K562 (cell line): ENCODE results near the gene EPS8. TPM values are rescaled to one million over a fixed set of nuclear protein-coding genes. Genes with fewer than 3 reads are reported as not detected.

Experiments
- ATAC-seq: fragments of 200-7000 bp; cut with Tn5 transposase; 3 replicates; pipeline ENCODE4 v1.9.1; 2020; ENCODE audit warnings: moderate library complexity
- BruUV-seq: library from RNA; stranded (reverse); fragments of 400-500 nt; replicated peaks from 2 replicates; lab custom pipeline; 2021; lab: Mats Ljungman, UMichigan
- CTCF ChIA-PET: fragments of 300-600 bp; formaldehyde crosslinking; extraction: SDS; loops from one replicate; lab custom pipeline; 2021; ENCODE audit warnings: low intra/inter-chr PET ratio; lab: Yijun Ruan, JAX
- POLR2A ChIA-PET: fragments of 300-600, 350-650 bp; sonication (Branson Sonifier 250); formaldehyde crosslinking; extraction: SDS; loops from one replicate; lab custom pipeline; 2021; ENCODE audit warnings: antibody characterized with exemption, inconsistent platforms; lab: Yijun Ruan, JAX
- DNase-seq, 4 experiments: peaks; one replicate each; pipeline versions ENCODE4 v3.0.0 to v3.0.0-alpha.2; 2011 to 2018; ENCODE audit warnings: low spot score in 3 of 4, mixed read lengths in 3 of 4; ENCODE audit errors: extremely low read depth in 1 of 4
- FAIRE-seq: peaks from 2 replicates; lab custom pipeline; 2011; peaks lifted over from hg19 to GRCh38; lab: Jason Lieb, UNC
- H2AFZ ChIP-seq: 2 replicates; pipeline ENCODE4 v1.6.0; 2011; ENCODE audit warnings: low read depth, low read length, control low read depth, inconsistent platforms
- H3K27ac ChIP-seq: fragments of 200-600 bp; 3 replicates; pipeline ENCODE4 v1.8.0; 2011; ENCODE audit warnings: low read depth, mild to moderate bottlenecking, control low read depth, inconsistent platforms, low read length, moderate library complexity, mixed read lengths; ENCODE audit errors: extremely low read depth
- H3K27me3 ChIP-seq, 2 experiments: fragments of 300-600 bp in 1 of 2; 2 replicates in 1 of 2; 3 replicates in 1 of 2; pipeline versions ENCODE4 v1.6.0 to v1.8.0; 2011; ENCODE audit warnings: inconsistent platforms in 2 of 2, low read length in 2 of 2, mild to moderate bottlenecking in 1 of 2, mixed read lengths in 1 of 2, moderate library complexity in 1 of 2; ENCODE audit not compliant: control insufficient read depth in 2 of 2, insufficient read depth in 2 of 2
- H3K36me3 ChIP-seq: fragments of 300-600 bp; 3 replicates; pipeline ENCODE4 v1.8.0; 2011; ENCODE audit warnings: mild to moderate bottlenecking, low read length, inconsistent platforms; ENCODE audit not compliant: control insufficient read depth, insufficient read depth
- H3K4me1 ChIP-seq, 2 experiments: fragments of 200-600 bp in 1 of 2; replicated peaks in 1 of 2; 2 replicates in 1 of 2; 3 replicates in 1 of 2; pipeline versions ENCODE4 v1.5.1 to v1.8.0; 2011; ENCODE audit warnings: inconsistent platforms in 2 of 2, low read length in 2 of 2, mild to moderate bottlenecking in 1 of 2, mixed read lengths in 1 of 2, moderate library complexity in 1 of 2; ENCODE audit not compliant: control insufficient read depth in 2 of 2, insufficient read depth in 2 of 2
- H3K4me2 ChIP-seq: 2 replicates; pipeline ENCODE4 v1.6.1; 2011; ENCODE audit warnings: low read length, control low read depth, inconsistent platforms, mixed read lengths; ENCODE audit not compliant: insufficient read depth
- H3K4me3 ChIP-seq: fragments of 200-600 bp; sonication (generic), shearing (Covaris generic); 2 replicates; pipeline ENCODE4 v1.5.1; 2016; ENCODE audit warnings: control low read depth, inconsistent platforms
- H3K79me2 ChIP-seq: fragments of 200-600 bp; 3 replicates; pipeline ENCODE4 v1.8.0; 2011; ENCODE audit warnings: low read length, inconsistent platforms; ENCODE audit not compliant: control insufficient read depth, insufficient read depth
- H3K9ac ChIP-seq, 2 experiments: 2 replicates each; pipeline versions ENCODE4 v1.6.0 to v1.6.1; 2011; ENCODE audit warnings: low read depth in 2 of 2, low read length in 2 of 2, control low read depth in 1 of 2, inconsistent platforms in 1 of 2, mild to moderate bottlenecking in 1 of 2, mixed read lengths in 1 of 2; ENCODE audit not compliant: insufficient read depth in 1 of 2
- H3K9me1 ChIP-seq: one replicate; pipeline ENCODE4 v1.6.0; 2011; ENCODE audit warnings: inconsistent platforms, mild to moderate bottlenecking, low read length, moderate library complexity; ENCODE audit not compliant: control insufficient read depth, insufficient read depth
- H3K9me3 ChIP-seq: replicated peaks from 2 replicates; pipeline ENCODE4 v1.5.1; 2011; ENCODE audit warnings: low read depth, low read length, inconsistent platforms; ENCODE audit not compliant: control insufficient read depth, insufficient read depth
- H4K20me1 ChIP-seq: replicated peaks from 2 replicates; pipeline ENCODE4 v1.6.1; 2011; ENCODE audit warnings: low read length, inconsistent platforms, mixed read lengths; ENCODE audit not compliant: control insufficient read depth, insufficient read depth
- ATF3 ChIP-seq, 2 experiments: fragments of 450-650 bp in 1 of 2; sonication (generic) in 1 of 2; formaldehyde crosslinking in 1 of 2; IDR thresholded peaks in 1 of 2; conservative IDR thresholded peaks in 1 of 2; 2 replicates each; pipeline versions ENCODE4 v1.6.1 to v1.8.1; 2016 to 2023; ENCODE audit warnings: mild to moderate bottlenecking in 2 of 2, moderate library complexity in 2 of 2, inconsistent platforms in 1 of 2, missing genetic modification reagents in 1 of 2
- CHD4 ChIP-seq: fragments of 200-600 bp; sonication (generic); IDR thresholded peaks from 3 replicates; pipeline ENCODE4 v1.6.1; 2012; ENCODE audit warnings: low read depth, mild to moderate bottlenecking, mixed read lengths, low read length, inconsistent platforms; ENCODE audit not compliant: insufficient read depth, insufficient replicate concordance, poor library complexity, severe bottlenecking
- FOXJ3 ChIP-seq: sonication (generic); formaldehyde crosslinking; IDR thresholded peaks from 2 replicates; pipeline ENCODE4 v1.4.0; 2020; ENCODE audit warnings: mild to moderate bottlenecking, missing genetic modification reagents
- GATAD2B ChIP-seq: fragments of 450-650 bp; IDR thresholded peaks from 2 replicates; pipeline ENCODE4 v1.6.1; 2017; ENCODE audit warnings: mild to moderate bottlenecking, borderline replicate concordance
- HLTF ChIP-seq: fragments of 450-650 bp; IDR thresholded peaks from 2 replicates; pipeline ENCODE4 v1.6.1; 2016
- MAFK ChIP-seq: IDR thresholded peaks from 2 replicates; pipeline ENCODE4 v1.6.1; 2011; ENCODE audit warnings: low read length, improper control_type of control experiment
- MYC ChIP-seq, 2 experiments: fragments of 250-450 bp in 1 of 2; sonication (Bioruptor Pico) in 1 of 2; IDR thresholded peaks; 2 replicates each; pipeline versions ENCODE4 v1.5.1 to v1.6.1; 2012 to 2021; ENCODE audit warnings: low read depth in 2 of 2, borderline replicate concordance in 1 of 2, improper control_type of control experiment in 1 of 2, low read length in 1 of 2, mild to moderate bottlenecking in 1 of 2, moderate library complexity in 1 of 2
- NFE2 ChIP-seq: IDR thresholded peaks from 2 replicates; pipeline ENCODE4 v1.6.1; 2014; ENCODE audit warnings: antibody characterized with exemption, low read depth
- ZKSCAN3 ChIP-seq: fragments of 250-450 bp; sonication (Bioruptor Pico); IDR thresholded peaks from 2 replicates; pipeline ENCODE4 v1.4.0; 2020
- ZNF12 ChIP-seq: sonication (generic); formaldehyde crosslinking; IDR thresholded peaks from 2 replicates; pipeline ENCODE4 v1.4.0; 2020; ENCODE audit warnings: mild to moderate bottlenecking, missing genetic modification reagents
- ZNF165 ChIP-seq: fragments of 250-450 bp; sonication (Bioruptor Pico); IDR thresholded peaks from 2 replicates; pipeline ENCODE4 v1.4.0; 2020; ENCODE audit warnings: borderline replicate concordance
- WGBS: fragments of 100-300 bp; shearing (Covaris generic); methylation state at CpG from one replicate; pipeline ENCODE4 v1.1.6; 2016; ENCODE audit warnings: low coverage, mixed read lengths; ENCODE audit not compliant: insufficient coverage; ENCODE audit errors: missing lambda C conversion rate; 5-methylcytosine and 5-hydroxymethylcytosine counted together
- in situ Hi-C: fragments of 300-500 bp; cut with MboI; formaldehyde crosslinking; loops from 4 replicates; pipeline ENCODE4 v1.15.0; 2018; ENCODE audit warnings: inconsistent platforms, mixed read lengths
- intact Hi-C: fragments of 100-400 bp; cut with micrococcal nuclease; formaldehyde crosslinking; loops from 2 replicates; pipeline ENCODE4 v1.14.2; 2022
- polyA plus RNA-seq, 8 experiments: library from polyadenylated mRNA; depleted of rRNA in 4 of 8; stranded (reverse) in 5 of 8; unstranded in 3 of 8; fragments of >200 nt; fragmentation: Nextera tagmentation in 2 of 8; fragmentation: Illumina TruSeq in 1 of 8; extraction: Ambion mirVana in 2 of 8; extraction: Trizol in 1 of 8; gene quantifications; 2 replicates each; pipeline versions ENCODE4 v1.2.1 to v1.2.3, GENCODE V29; 2011 to 2014; ENCODE audit warnings: inconsistent platforms in 1 of 8, missing spikeins in 1 of 8
- small RNA-seq: library from RNA; depleted of rRNA; stranded (forward); fragments of <200 nt; gene quantifications from one replicate; pipeline ENCODE3, GENCODE V24; 2014
- total RNA-seq, 7 experiments: library from RNA; depleted of rRNA in 6 of 7; stranded (reverse); fragments of >200 nt in 6 of 7; fragmentation: Illumina TruSeq in 2 of 7; extraction: Trizol in 2 of 7; gene quantifications; 2 replicates each; pipeline versions ENCODE4 v1.2.1 to v1.2.3, GENCODE V29; 2011 to 2021; ENCODE audit warnings: low replicate concordance in 1 of 7

Gene EPS8
- total and polyA plus RNA-seq, 9 of the 15 experiments (the other 6 are each of a cell fraction or from before 2014, with no cell fraction given), result 0.10 to 1.9 (median 0.33) TPM

- no peak for FAIRE-seq
- Histone ChIP-seq H3K27me3 (no peaks in the 10 kb centered on the region), H3K9me3 (no peaks in the 10 kb centered on the region), H3K4me2 (no peak overlapping the region), H3K27ac (no peak overlapping the region), H3K9me1 (no peaks in the 10 kb centered on the region), H3K4me3 (no peak overlapping the region), H3K9ac (no peak overlapping the region), H3K4me1 (no peaks in the 10 kb centered on the region), H3K79me2 (no peaks in the 10 kb centered on the region), H3K36me3 (no peaks in the 10 kb centered on the region), H2AFZ (no peak overlapping the region), H4K20me1 (no peaks in the 10 kb centered on the region)
- intact Hi-C loops, result no loop called here
- DNase-seq, result no peak
- WGBS, result 0% methylated on average over 1 of the region's 1 CpG
- BruUV-seq, result no TSS peak
- TF ChIP-seq GATAD2B, result no peak
- no peak for TF ChIP-seq FOXJ3
- no peak for TF ChIP-seq ATF3 (IDR thresholded peaks at IDR 0.05)
- no peak for TF ChIP-seq ATF3 (CRISPR knock-in tag; conservative IDR thresholded peaks at IDR 0.05)
- TF ChIP-seq MAFK, result no peak
- no peak for TF ChIP-seq MYC (IDR thresholded peaks at IDR 0.05; ENCODE audit: low read depth, low read length)
- no peak for TF ChIP-seq MYC (CRISPR knock-in tag; IDR thresholded peaks at IDR 0.05; ENCODE audit: borderline replicate concordance, low read depth)
- TF ChIP-seq ZKSCAN3 (CRISPR knock-in tag), result no peak
- TF ChIP-seq NFE2, result no peak
- no peak for TF ChIP-seq ZNF165 (CRISPR knock-in tag)
- TF ChIP-seq CHD4, result no peak
- TF ChIP-seq ZNF12 (CRISPR knock-in tag), result no peak
- TF ChIP-seq HLTF, result no peak
- ChIA-PET POLR2A (no interaction called here), CTCF (no interaction called here)
- ATAC-seq, result no peak
- in situ Hi-C loops, result no loop called here
These were observed 214.8 kb downstream of the EPS8 start for GRCh38 chr12:15574353-15574752.

Small RNAs within 50 kb of the gene (small RNA-seq; reads per million reads assigned to genes)
- not detected for gene RNU6-251P

Other genes starting within 250 kb of the EPS8 start
- 53.4 and 58.5 TPM in 2 replicates for gene STRAP, start 93.0 kb upstream of the EPS8 start, total RNA-seq (2014; rRNA removed)
- 91.0 and 101 TPM in 2 replicates for gene STRAP, start 93.0 kb upstream of the EPS8 start, total RNA-seq (2014; rRNA removed; fragmentation: Illumina TruSeq; extraction: Trizol)
- gene STRAP, start 93.0 kb upstream of the EPS8 start, total RNA-seq (2015; rRNA removed; fragmentation: Illumina TruSeq; extraction: Trizol), result 67.0 and 74.7 TPM in 2 replicates
- 116 and 119 TPM in 2 replicates for gene STRAP, start 93.0 kb upstream of the EPS8 start, total RNA-seq (2021)
- gene STRAP, start 93.0 kb upstream of the EPS8 start, polyA plus RNA-seq (2011; rRNA removed), result 83.0 and 134 TPM in 2 replicates
- 89.5 and 98.1 TPM in 2 replicates for gene STRAP, start 93.0 kb upstream of the EPS8 start, polyA plus RNA-seq (2014; fragmentation: Illumina TruSeq; extraction: Trizol)
- gene STRAP, start 93.0 kb upstream of the EPS8 start, polyA plus RNA-seq (2014; fragmentation: Nextera tagmentation; extraction: Ambion mirVana), result 100 to 1,000 TPM in 1 of 2 experiments, 10 to 100 TPM in 1; 85.7 to 131 TPM
- gene STRAP, start 93.0 kb upstream of the EPS8 start, polyA plus RNA-seq (2014; rRNA removed), result 86.6 and 99.9 TPM in 2 replicates
- gene DERA, start 121.9 kb upstream of the EPS8 start, total RNA-seq (2014; rRNA removed), result 8.5 and 12.0 TPM in 2 replicates
- 7.8 and 9.2 TPM in 2 replicates for gene DERA, start 121.9 kb upstream of the EPS8 start, total RNA-seq (2014; rRNA removed; fragmentation: Illumina TruSeq; extraction: Trizol)
- 9.2 and 9.3 TPM in 2 replicates for gene DERA, start 121.9 kb upstream of the EPS8 start, total RNA-seq (2015; rRNA removed; fragmentation: Illumina TruSeq; extraction: Trizol)
- gene DERA, start 121.9 kb upstream of the EPS8 start, total RNA-seq (2021), result 5.9 and 7.4 TPM in 2 replicates
- gene DERA, start 121.9 kb upstream of the EPS8 start, polyA plus RNA-seq (2011; rRNA removed), result 3.9 and 5.8 TPM in 2 replicates
- gene DERA, start 121.9 kb upstream of the EPS8 start, polyA plus RNA-seq (2014; fragmentation: Illumina TruSeq; extraction: Trizol), result 5.6 and 5.9 TPM in 2 replicates
- 10 to 100 TPM; 14.2 to 15.5 TPM for gene DERA, start 121.9 kb upstream of the EPS8 start, polyA plus RNA-seq (2014; fragmentation: Nextera tagmentation; extraction: Ambion mirVana)
- 5.5 and 9.0 TPM in 2 replicates for gene DERA, start 121.9 kb upstream of the EPS8 start, polyA plus RNA-seq (2014; rRNA removed)